DND-41 (cell line): Measurements from ENCODE around the gene SPSB1.

Experiments used
- CTCF ChIP-seq: IDR thresholded peaks from 2 replicates; pipeline ENCODE4 v1.5.1; 2012; ENCODE audit warnings: borderline replicate concordance, low read length, moderate library complexity, mild to moderate bottlenecking; ENCODE audit not compliant: poor library complexity, severe bottlenecking; ENCODE audit errors: extremely low read depth
- EZH2 ChIP-seq: IDR thresholded peaks from 3 replicates; pipeline ENCODE4 v1.6.1; 2012; ENCODE audit warnings: borderline replicate concordance, low read depth, mild to moderate bottlenecking, moderate library complexity, low read length, inconsistent platforms; ENCODE audit not compliant: severe bottlenecking

GRCh38 chr1:9269078-9269501 is 23.6 kb upstream of the SPSB1 start:
- TF ChIP-seq EZH2: no peak
- no peak for TF ChIP-seq CTCF
